Colonic mucosa (tissue), 4 donors: ENCODE results near the gene DNAJB11. TPM values are rescaled to one million over a fixed set of nuclear protein-coding genes. Genes with fewer than 3 reads are reported as not detected.

Experiments
- DNase-seq: peaks from one replicate; pipeline ENCODE4 v3.0.0-alpha.2; 2020
- H3K27ac ChIP-seq: fragments of 200-600 bp; one replicate; pipeline ENCODE4 v1.8.0; 2021
- H3K27me3 ChIP-seq: fragments of 200-600 bp; one replicate; pipeline ENCODE4 v1.8.0; 2021
- H3K36me3 ChIP-seq: fragments of 200-600 bp; one replicate; pipeline ENCODE4 v1.8.0; 2021
- H3K4me1 ChIP-seq: fragments of 200-600 bp; one replicate; pipeline ENCODE4 v1.8.0; 2021; ENCODE audit warnings: mild to moderate bottlenecking
- H3K4me3 ChIP-seq: fragments of 200-600 bp; one replicate; pipeline ENCODE4 v1.8.0; 2021
- H3K9ac ChIP-seq, 2 donors: one replicate each; pipeline ENCODE4 v1.7.0; 2013; ENCODE audit warnings: control low read depth in 2 of 2, low read depth in 2 of 2, low read length in 2 of 2
- H3K9me3 ChIP-seq: fragments of 200-600 bp; one replicate; pipeline ENCODE4 v1.8.0; 2021
- CTCF ChIP-seq: fragments of 200-600 bp; IDR thresholded peaks from one replicate; pipeline ENCODE4 v1.8.0; 2022; ENCODE audit warnings: antibody characterized with exemption, mild to moderate bottlenecking
- intact Hi-C: fragments of 100-400 bp; cut with DNase I; formaldehyde crosslinking; loops from one replicate; pipeline ENCODE4 v1.14.1; 2022
- total RNA-seq, 2 donors: library from RNA; stranded (reverse); fragmentation: NEBNext Ultra II Directional in 1 of 2; extraction: Animal tissue kit (Norgen Biotek cat#: 25700) in 1 of 2; gene quantifications; one replicate each; pipeline ENCODE4 v1.2.1, GENCODE V29; 2021
- donor health status: healthy.
- donor health status: DM: no; HTN: no; CAD: no.
- donor health status: DM: no; HTN: no; CAD: no.

DNAJB11 gene
- total RNA-seq, 2 donors from 2014 or later, result 54.7 to 72.5 TPM

GRCh38 chr3:186616299-186616617, 45.7 kb downstream of the DNAJB11 start:
- Histone ChIP-seq H3K4me1 (no peaks in the 10 kb centered on the region), H3K9me3 (no peaks in the 10 kb centered on the region), H3K27me3 (peaks cover 9% of the 10 kb centered on the region), H3K27ac (no peak overlapping the region), H3K4me3 (no peak overlapping the region), H3K9ac (no peak overlapping the region), H3K36me3 (no peaks in the 10 kb centered on the region)
- TF ChIP-seq CTCF, result no peak
- no peak for DNase-seq
- intact Hi-C loops, result loop anchor here (5.0 kb wide), 1 partner anchor 206 kb away; no protein-coding TSS in a partner anchor

- TF ChIP-seq CTCF, result peak; percentile 87
- H3K4me1 ChIP-seq, result no peaks in the 10 kb centered on the region
- no peaks in the 10 kb centered on the region for H3K36me3 ChIP-seq
- H3K9me3 ChIP-seq, result no peaks in the 10 kb centered on the region
- no peak overlapping the region for H3K4me3 ChIP-seq
- no peak overlapping the region for H3K27ac ChIP-seq
- H3K9ac ChIP-seq, result peak overlapping the region in 1 of 2 donors; percentile 38
- intact Hi-C loops, result loop anchor here (5.0 kb wide), 1 partner anchor 205 kb away; no protein-coding TSS in a partner anchor
- H3K27me3 ChIP-seq, result peaks cover 9% of the 10 kb centered on the region
- peak; percentile 78 for DNase-seq
These were observed 46.8 kb downstream of the DNAJB11 start for GRCh38 chr3:186617036-186617946.

- no peak for TF ChIP-seq CTCF
- no peak overlapping the region for H3K9ac ChIP-seq
- H3K36me3 ChIP-seq, result no peaks in the 10 kb centered on the region
- no peaks in the 10 kb centered on the region for H3K4me1 ChIP-seq
- no peak overlapping the region for H3K4me3 ChIP-seq
- no peaks in the 10 kb centered on the region for H3K9me3 ChIP-seq
- no peak overlapping the region for H3K27ac ChIP-seq
- H3K27me3 ChIP-seq, result peaks cover 9% of the 10 kb centered on the region
- intact Hi-C loops, result loop anchor here (5.0 kb wide), 1 partner anchor 204 kb away; no protein-coding TSS in a partner anchor
- no peak for DNase-seq
These were observed 47.9 kb downstream of the DNAJB11 start for GRCh38 chr3:186618318-186618938.

GRCh38 chr3:186619787-186620212, 49.3 kb downstream of the DNAJB11 start:
- H3K27me3 ChIP-seq, result peaks cover 6% of the 10 kb centered on the region
- no peak overlapping the region for H3K9ac ChIP-seq
- H3K9me3 ChIP-seq, result no peaks in the 10 kb centered on the region
- H3K36me3 ChIP-seq, result no peaks in the 10 kb centered on the region
- no peak for TF ChIP-seq CTCF
- intact Hi-C loops, result loop anchor here (5.0 kb wide), 1 partner anchor 203 kb away; no protein-coding TSS in a partner anchor
- no peak for DNase-seq
- H3K27ac ChIP-seq, result no peak overlapping the region
- no peak overlapping the region for H3K4me3 ChIP-seq
- no peaks in the 10 kb centered on the region for H3K4me1 ChIP-seq

- no peak overlapping the region for H3K9ac ChIP-seq
- H3K4me1 ChIP-seq, result no peaks in the 10 kb centered on the region
- H3K9me3 ChIP-seq, result no peaks in the 10 kb centered on the region
- H3K36me3 ChIP-seq, result no peaks in the 10 kb centered on the region
- no peak for DNase-seq
- intact Hi-C loops, result no loop called here
- peaks cover 6% of the 10 kb centered on the region for H3K27me3 ChIP-seq
- no peak overlapping the region for H3K4me3 ChIP-seq
- TF ChIP-seq CTCF, result no peak
- no peak overlapping the region for H3K27ac ChIP-seq
These were observed 49.9 kb downstream of the DNAJB11 start for GRCh38 chr3:186620213-186621092.
